ENCODE measurements around the gene DYRK1A.
A peak's percentile ranks its signal among the peaks of the same experiment; 100 is the strongest.

DYRK1A gene

GRCh38 chr21:37433456-37433840, 66.9 kb downstream of the DYRK1A start:
- Histone ChIP-seq H3K4me3 (ENCODE audit: low read depth, low read length) (no peak overlapping the region), H3K4me1 (ENCODE audit: control insufficient read depth, insufficient read depth, low read length, unreplicated experiment) (peaks cover 3% of the 10 kb centered on the region), H2AFZ (ENCODE audit: low read length, unreplicated experiment) (no peak overlapping the region), H3K27ac (ENCODE audit: low read depth, low read length) (no peak overlapping the region), H3K79me2 (ENCODE audit: control insufficient read depth, insufficient read depth, low read length, unreplicated experiment) (peaks cover 91% of the 10 kb centered on the region), H3K36me3 (ENCODE audit: insufficient read depth, low read length) (peaks cover 6% of the 10 kb centered on the region), H3K27me3 (ENCODE audit: insufficient read depth, low read length) (no peaks in the 10 kb centered on the region)

GRCh38 chr21:37435120-37435519, 68.5 kb downstream of the DYRK1A start:
- no peak overlapping the region for H3K27ac ChIP-seq (ENCODE audit: low read depth, low read length)

GRCh38 chr21:37435711-37436110, 69.1 kb downstream of the DYRK1A start:
- H2AFZ ChIP-seq (ENCODE audit: low read length, unreplicated experiment) = no peak overlapping the region
- H3K4me1 ChIP-seq (ENCODE audit: control insufficient read depth, insufficient read depth, low read length, unreplicated experiment) = peaks cover 3% of the 10 kb centered on the region
- H3K27me3 ChIP-seq (ENCODE audit: insufficient read depth, low read length) = no peaks in the 10 kb centered on the region
- peaks cover 92% of the 10 kb centered on the region for H3K79me2 ChIP-seq (ENCODE audit: control insufficient read depth, insufficient read depth, low read length, unreplicated experiment)
- H3K27ac ChIP-seq (ENCODE audit: low read depth, low read length) = no peak overlapping the region
- no peaks in the 10 kb centered on the region for H3K36me3 ChIP-seq (ENCODE audit: insufficient read depth, low read length)
- H3K4me3 ChIP-seq (ENCODE audit: low read depth, low read length) = no peak overlapping the region

More at GRCh38 chr21:37435120-37435519, 68.5 kb downstream of the DYRK1A start:
- Histone ChIP-seq H3K79me2 (ENCODE audit: control insufficient read depth, insufficient read depth, low read length, unreplicated experiment) (peaks cover 92% of the 10 kb centered on the region), H3K36me3 (ENCODE audit: insufficient read depth, low read length) (no peaks in the 10 kb centered on the region), H3K27me3 (ENCODE audit: insufficient read depth, low read length) (no peaks in the 10 kb centered on the region), H3K4me3 (ENCODE audit: low read depth, low read length) (no peak overlapping the region), H2AFZ (ENCODE audit: low read length, unreplicated experiment) (no peak overlapping the region), H3K4me1 (ENCODE audit: control insufficient read depth, insufficient read depth, low read length, unreplicated experiment) (peaks cover 3% of the 10 kb centered on the region)

GRCh38 chr21:37436174-37436573, 69.6 kb downstream of the DYRK1A start:
- H3K79me2 ChIP-seq (ENCODE audit: control insufficient read depth, insufficient read depth, low read length, unreplicated experiment) = peaks cover 92% of the 10 kb centered on the region
- no peak overlapping the region for H2AFZ ChIP-seq (ENCODE audit: low read length, unreplicated experiment)
- H3K4me1 ChIP-seq (ENCODE audit: control insufficient read depth, insufficient read depth, low read length, unreplicated experiment) = peaks cover 3% of the 10 kb centered on the region
- H3K36me3 ChIP-seq (ENCODE audit: insufficient read depth, low read length) = no peaks in the 10 kb centered on the region
- no peaks in the 10 kb centered on the region for H3K27me3 ChIP-seq (ENCODE audit: insufficient read depth, low read length)
- H3K4me3 ChIP-seq (ENCODE audit: low read depth, low read length) = no peak overlapping the region
- H3K27ac ChIP-seq (ENCODE audit: low read depth, low read length) = no peak overlapping the region

GRCh38 chr21:37437376-37438080, 71.0 kb downstream of the DYRK1A start:
- H3K27ac ChIP-seq (ENCODE audit: low read depth, low read length) = no peak overlapping the region
- no peaks in the 10 kb centered on the region for H3K27me3 ChIP-seq (ENCODE audit: insufficient read depth, low read length)
- no peak overlapping the region for H3K4me3 ChIP-seq (ENCODE audit: low read depth, low read length)
- peaks cover 3% of the 10 kb centered on the region for H3K4me1 ChIP-seq (ENCODE audit: control insufficient read depth, insufficient read depth, low read length, unreplicated experiment)
- no peak overlapping the region for H2AFZ ChIP-seq (ENCODE audit: low read length, unreplicated experiment)
- peaks cover 92% of the 10 kb centered on the region for H3K79me2 ChIP-seq (ENCODE audit: control insufficient read depth, insufficient read depth, low read length, unreplicated experiment)
- H3K36me3 ChIP-seq (ENCODE audit: insufficient read depth, low read length) = no peaks in the 10 kb centered on the region

- Histone ChIP-seq H3K36me3 (ENCODE audit: insufficient read depth, low read length) (no peaks in the 10 kb centered on the region), H3K4me3 (ENCODE audit: low read depth, low read length) (no peak overlapping the region), H3K4me1 (ENCODE audit: control insufficient read depth, insufficient read depth, low read length, unreplicated experiment) (peaks cover 12% of the 10 kb centered on the region), H3K27me3 (ENCODE audit: insufficient read depth, low read length) (no peaks in the 10 kb centered on the region), H2AFZ (ENCODE audit: low read length, unreplicated experiment) (no peak overlapping the region), H3K79me2 (ENCODE audit: control insufficient read depth, insufficient read depth, low read length, unreplicated experiment) (peaks cover 88% of the 10 kb centered on the region), H3K27ac (ENCODE audit: low read depth, low read length) (no peak overlapping the region)
Observed at GRCh38 chr21:37443683-37444082, 77.1 kb downstream of the DYRK1A start.

GRCh38 chr21:37445228-37445627, 78.7 kb downstream of the DYRK1A start:
- Histone ChIP-seq H3K27me3 (ENCODE audit: insufficient read depth, low read length) (no peaks in the 10 kb centered on the region), H3K36me3 (ENCODE audit: insufficient read depth, low read length) (no peaks in the 10 kb centered on the region), H3K4me1 (ENCODE audit: control insufficient read depth, insufficient read depth, low read length, unreplicated experiment) (peaks cover 23% of the 10 kb centered on the region), H3K4me3 (ENCODE audit: low read depth, low read length) (no peak overlapping the region), H3K27ac (ENCODE audit: low read depth, low read length) (peak overlapping the region; percentile 4; the same call in 1 of the 2 replicates), H2AFZ (ENCODE audit: low read length, unreplicated experiment) (no peak overlapping the region), H3K79me2 (ENCODE audit: control insufficient read depth, insufficient read depth, low read length, unreplicated experiment) (peaks cover 91% of the 10 kb centered on the region)

- Histone ChIP-seq H2AFZ (ENCODE audit: low read length, unreplicated experiment) (no peak overlapping the region), H3K36me3 (ENCODE audit: insufficient read depth, low read length) (no peaks in the 10 kb centered on the region), H3K27me3 (ENCODE audit: insufficient read depth, low read length) (no peaks in the 10 kb centered on the region), H3K4me3 (ENCODE audit: low read depth, low read length) (no peak overlapping the region), H3K4me1 (ENCODE audit: control insufficient read depth, insufficient read depth, low read length, unreplicated experiment) (peaks cover 33% of the 10 kb centered on the region), H3K79me2 (ENCODE audit: control insufficient read depth, insufficient read depth, low read length, unreplicated experiment) (peaks cover 89% of the 10 kb centered on the region), H3K27ac (ENCODE audit: low read depth, low read length) (no peak overlapping the region)
Observed at GRCh38 chr21:37446552-37446951, 80.0 kb downstream of the DYRK1A start.

- H2AFZ ChIP-seq (ENCODE audit: low read length, unreplicated experiment) = no peak overlapping the region
- H3K27me3 ChIP-seq (ENCODE audit: insufficient read depth, low read length) = no peaks in the 10 kb centered on the region
- H3K36me3 ChIP-seq (ENCODE audit: insufficient read depth, low read length) = no peaks in the 10 kb centered on the region
- no peak overlapping the region for H3K4me3 ChIP-seq (ENCODE audit: low read depth, low read length)
- no peak overlapping the region for H3K27ac ChIP-seq (ENCODE audit: low read depth, low read length)
- peaks cover 88% of the 10 kb centered on the region for H3K79me2 ChIP-seq (ENCODE audit: control insufficient read depth, insufficient read depth, low read length, unreplicated experiment)
- peaks cover 42% of the 10 kb centered on the region for H3K4me1 ChIP-seq (ENCODE audit: control insufficient read depth, insufficient read depth, low read length, unreplicated experiment)
Observed at GRCh38 chr21:37447288-37447936, 80.8 kb downstream of the DYRK1A start.

GRCh38 chr21:37449302-37449937, 82.8 kb downstream of the DYRK1A start:
- no peak overlapping the region for H3K27ac ChIP-seq (ENCODE audit: low read depth, low read length)
- no peak overlapping the region for H3K4me3 ChIP-seq (ENCODE audit: low read depth, low read length)
- peaks cover 47% of the 10 kb centered on the region for H3K4me1 ChIP-seq (ENCODE audit: control insufficient read depth, insufficient read depth, low read length, unreplicated experiment)
- H2AFZ ChIP-seq (ENCODE audit: low read length, unreplicated experiment) = no peak overlapping the region
- H3K79me2 ChIP-seq (ENCODE audit: control insufficient read depth, insufficient read depth, low read length, unreplicated experiment) = peaks cover 86% of the 10 kb centered on the region
- H3K27me3 ChIP-seq (ENCODE audit: insufficient read depth, low read length) = no peaks in the 10 kb centered on the region
- H3K36me3 ChIP-seq (ENCODE audit: insufficient read depth, low read length) = no peaks in the 10 kb centered on the region
